GM19395 (cell line): ENCODE results near the gene SLC22A2.
"Not testable (repeated sequence)": the region's sequence is repeated elsewhere in the genome, so short reads cannot be mapped to it uniquely, and the experiment has no call there.

ENCODE experiments used
- ATAC-seq: cut with Tn5 transposase; IDR thresholded peaks from one replicate; pipeline ENCODE4 v1.9.1; 2021; ENCODE audit warnings: mild to moderate bottlenecking, moderate library complexity; ENCODE audit not compliant: unreplicated experiment

SLC22A2 gene

DNA sequence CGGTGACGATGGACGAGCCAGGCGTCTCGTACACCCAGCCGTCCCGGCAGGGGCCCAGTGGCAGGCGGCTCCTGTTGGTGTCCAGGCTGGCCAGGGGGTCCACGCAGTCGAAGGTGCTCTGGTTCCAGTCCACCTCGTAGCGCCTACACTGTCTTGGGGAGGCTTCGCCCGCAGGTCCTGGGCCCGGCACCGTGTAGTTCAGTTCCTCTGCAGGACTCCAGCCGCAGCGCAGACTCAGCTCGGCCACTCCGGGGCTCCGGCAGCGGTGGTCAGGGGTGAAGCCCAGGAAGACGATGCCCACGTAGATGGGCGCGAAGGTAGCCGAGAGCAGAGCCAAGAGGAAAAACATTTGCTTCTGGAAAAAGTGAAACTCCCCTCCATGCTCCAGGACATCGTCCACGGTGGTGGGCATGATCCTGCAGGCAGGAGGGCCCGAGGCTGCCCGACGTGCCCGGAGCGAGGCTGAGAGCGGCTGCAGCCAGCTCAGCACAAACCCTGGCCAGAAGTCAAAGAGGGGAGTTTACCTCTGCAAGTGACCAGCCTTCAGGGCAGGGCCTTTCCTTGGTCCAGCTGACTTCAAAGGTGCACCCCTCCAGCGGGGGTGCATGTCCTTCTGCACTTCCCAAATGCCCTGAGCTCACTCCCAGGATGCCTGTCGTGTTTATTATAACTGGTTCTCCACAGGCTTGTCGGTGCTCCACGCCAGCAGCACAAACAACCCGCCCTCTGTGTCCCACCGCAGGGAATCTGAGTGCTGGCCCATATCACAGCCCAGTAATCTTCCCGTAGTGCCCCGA lies at the start of gene SLC22A2:
Gene SLC22A2, minus strand, starts transcription at position 476 of the 797 bp plus-strand sequence. Its CDS starts 64 bp downstream, at position 412.
- ATAC-seq: no peak

DNA sequence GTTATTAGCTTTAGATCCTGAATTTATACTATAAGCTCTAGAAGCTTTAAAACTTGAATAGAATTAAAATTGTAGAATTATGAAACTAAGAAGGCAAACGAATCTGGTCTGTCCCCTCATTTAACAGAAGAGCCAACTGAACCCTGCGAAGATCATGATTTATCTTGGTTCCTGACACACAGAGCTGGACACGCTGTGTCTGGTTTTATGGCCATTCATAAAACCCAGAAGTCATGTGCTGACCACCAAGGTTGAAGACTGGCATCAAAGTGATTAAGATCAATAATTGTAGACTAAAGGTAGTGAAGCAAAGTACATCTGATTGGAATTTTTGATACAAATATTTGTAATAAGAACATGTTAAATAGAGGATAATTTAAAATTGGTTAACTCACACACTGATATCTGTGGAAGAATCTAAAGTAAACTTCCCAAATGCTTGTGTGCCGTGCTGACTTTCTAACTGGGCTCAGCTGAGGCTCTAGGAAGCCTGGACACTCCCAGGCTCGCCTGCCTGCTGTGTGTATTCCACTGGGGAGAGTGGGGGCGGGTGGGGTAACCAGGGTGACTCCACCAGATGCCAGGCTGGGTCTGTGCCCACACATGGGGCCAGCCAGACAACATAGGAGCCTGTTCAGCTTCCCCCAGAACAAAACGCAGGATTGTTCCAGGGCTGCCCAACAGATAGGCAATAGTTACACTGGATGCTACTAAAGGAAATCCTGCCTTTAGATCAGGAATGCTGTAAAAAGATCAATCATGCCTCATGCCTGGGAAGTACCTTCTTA lies 47.5 kb upstream of the SLC22A2 start:
- no peak for ATAC-seq

DNA sequence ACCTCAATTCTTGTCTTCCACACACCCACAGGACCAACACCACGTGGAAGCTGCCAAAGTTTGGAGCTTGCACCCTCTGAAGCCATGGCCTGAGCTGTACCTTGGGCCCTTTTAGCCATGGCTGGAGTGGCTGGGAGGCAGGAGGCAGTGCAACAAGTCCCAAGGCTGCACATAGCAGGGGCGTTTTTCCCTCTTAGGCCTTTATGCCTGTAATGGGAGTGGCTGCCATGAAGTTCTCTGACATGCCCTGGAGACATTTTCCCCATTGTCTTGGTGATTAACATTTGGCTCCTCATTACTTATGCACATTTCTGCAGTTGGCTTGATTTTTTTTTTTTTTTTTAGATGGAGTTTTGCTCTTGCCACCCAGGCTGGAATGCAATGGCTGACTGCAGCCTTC lies 45.2 kb upstream of the SLC22A2 start:
- no peak for ATAC-seq

- ATAC-seq: not testable (repeated sequence)
Measured at GRCh38 chr6:160302431-160303082, 43.9 kb upstream of the SLC22A2 start.

- no peak for ATAC-seq
Measured at GRCh38 chr6:160301339-160301738, 42.7 kb upstream of the SLC22A2 start.

GRCh38 chr6:160300076-160300695 lies 41.6 kb upstream of the SLC22A2 start:
- no peak for ATAC-seq

DNA sequence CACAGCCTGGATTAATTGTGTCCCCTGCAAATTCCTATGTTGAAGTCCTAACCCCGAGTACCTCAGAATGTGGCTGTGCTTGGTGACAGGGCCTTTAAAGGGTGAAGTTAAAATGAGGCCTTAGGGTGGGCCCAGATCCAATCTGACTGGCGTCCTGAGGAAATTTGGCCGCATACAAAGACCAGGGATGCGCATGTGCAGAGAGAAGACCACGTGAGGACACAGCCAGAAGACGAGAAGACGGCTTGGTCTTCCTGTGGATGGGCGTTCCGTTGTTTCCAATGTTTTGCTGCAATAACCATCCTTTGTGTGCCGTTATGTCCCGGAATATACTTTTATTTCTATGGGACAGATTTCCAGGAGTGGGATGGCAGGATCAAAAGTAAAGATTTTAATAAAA lies 40.9 kb upstream of the SLC22A2 start:
- no peak for ATAC-seq

- no peak for ATAC-seq
Measured at GRCh38 chr6:160298121-160298520, 39.5 kb upstream of the SLC22A2 start.

DNA sequence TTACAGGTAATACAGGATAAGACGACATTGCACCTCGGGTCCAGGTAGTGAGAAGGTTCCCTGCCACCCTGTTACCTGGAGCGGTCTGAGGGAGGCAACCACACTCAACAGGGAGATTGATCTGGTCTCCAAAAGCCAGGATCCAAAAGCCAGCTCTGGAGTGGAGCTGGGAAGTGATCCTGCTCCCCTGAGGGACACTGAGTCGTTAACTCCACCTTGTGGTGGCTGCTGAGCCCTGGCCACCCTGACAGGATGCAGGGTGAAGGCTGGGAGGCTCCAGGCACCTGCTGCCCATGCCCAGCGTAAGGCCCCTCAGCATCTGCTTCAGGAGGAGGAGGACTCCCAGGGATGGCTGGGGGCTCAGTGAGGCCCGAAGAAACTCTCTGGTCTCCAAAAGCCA lies 38.7 kb upstream of the SLC22A2 start:
- no peak for ATAC-seq

GRCh38 chr6:160293844-160294243 lies 35.2 kb upstream of the SLC22A2 start:
- no peak for ATAC-seq

GRCh38 chr6:160285541-160286105 lies 27.0 kb upstream of the SLC22A2 start:
- no peak for ATAC-seq

- no peak for ATAC-seq
Measured at GRCh38 chr6:160284575-160284974, 26.0 kb upstream of the SLC22A2 start.

DNA sequence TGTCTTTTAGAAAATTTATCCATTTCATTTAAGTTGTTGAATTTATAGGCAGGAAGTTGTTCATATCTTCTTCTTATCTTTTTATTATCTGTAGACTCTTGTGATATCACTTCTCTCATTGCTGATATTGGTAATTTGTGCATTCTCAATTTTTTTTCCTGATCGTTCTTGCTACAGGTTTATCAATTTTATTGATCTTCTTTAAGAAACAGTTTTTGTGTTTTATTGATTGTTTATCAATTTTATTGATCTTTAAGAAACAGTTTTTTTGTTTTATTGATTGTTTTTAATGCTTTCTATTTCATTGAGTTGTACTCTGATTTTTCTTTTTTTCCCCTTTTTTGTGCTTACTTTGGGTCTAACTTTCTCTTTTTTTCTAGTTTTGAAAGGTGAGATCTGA lies 23.8 kb upstream of the SLC22A2 start:
- ATAC-seq: no peak

- no peak for ATAC-seq
Measured at GRCh38 chr6:160279850-160280249, 21.2 kb upstream of the SLC22A2 start.

DNA sequence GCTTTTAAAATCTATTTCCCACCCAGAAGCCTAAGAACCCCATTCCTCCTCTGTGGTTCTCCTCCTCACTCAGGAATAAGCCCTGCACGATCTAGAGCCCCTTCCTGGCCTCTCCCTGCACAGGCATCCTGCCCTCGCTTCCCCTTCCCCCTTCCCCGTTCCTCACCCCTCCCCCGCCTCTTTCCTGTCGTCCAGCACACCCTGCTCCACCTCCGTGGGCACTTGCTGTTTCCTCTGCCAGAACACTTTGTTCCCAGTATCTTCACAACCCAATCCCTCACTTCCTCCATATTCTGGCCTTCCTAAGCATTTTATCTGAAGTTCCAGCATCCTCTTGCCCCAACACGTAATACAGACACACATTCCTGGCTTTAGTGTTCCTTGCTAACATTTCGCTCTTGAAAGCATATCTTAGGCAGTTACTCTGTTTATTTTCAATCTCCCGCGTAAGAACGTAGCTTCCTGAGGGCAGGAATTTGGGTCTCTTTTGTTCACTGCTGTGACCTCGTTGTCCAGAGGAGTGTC lies 20.2 kb upstream of the SLC22A2 start:
- no peak for ATAC-seq

GRCh38 chr6:160278311-160278710 lies 19.7 kb upstream of the SLC22A2 start:
- no peak for ATAC-seq

DNA sequence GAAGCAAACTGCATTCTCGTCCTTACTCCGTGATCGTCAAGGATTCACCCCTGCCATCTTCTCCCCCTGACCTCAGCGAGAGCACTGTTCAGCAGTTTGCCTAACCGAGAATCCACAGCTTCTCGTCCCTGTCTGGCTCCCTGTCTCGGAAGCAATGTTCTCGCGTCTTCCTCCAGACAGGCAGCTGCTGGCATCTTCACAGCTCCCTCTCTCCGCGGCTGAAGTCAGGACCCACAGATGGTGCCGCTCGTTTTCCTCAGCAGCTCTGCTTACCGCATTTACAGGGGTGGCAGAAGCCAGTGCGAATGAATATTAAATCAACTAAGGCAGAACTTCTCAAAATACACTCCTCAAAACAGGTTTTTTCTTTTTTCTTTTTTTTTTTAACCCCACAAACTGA lies 18.9 kb upstream of the SLC22A2 start:
- no peak for ATAC-seq

DNA sequence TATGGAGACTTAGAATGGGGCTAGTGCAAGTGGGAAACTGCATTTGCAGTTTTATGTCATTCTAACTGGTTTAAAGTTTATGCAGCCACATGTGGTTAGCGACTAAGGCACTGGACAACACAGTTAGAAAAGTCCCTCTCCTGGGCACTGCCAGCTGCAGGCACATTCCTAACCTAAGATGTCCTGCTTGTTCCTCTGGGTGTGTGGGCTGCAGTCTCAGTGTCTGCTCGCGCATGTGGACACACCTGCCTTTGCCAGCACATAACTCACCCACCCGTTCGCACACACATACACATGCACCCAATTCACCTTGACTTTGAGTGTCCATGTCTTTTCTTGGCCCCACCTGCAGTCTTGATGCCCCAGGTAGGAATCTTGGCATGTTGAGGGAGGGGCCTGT lies 18.5 kb upstream of the SLC22A2 start:
- no peak for ATAC-seq

- no peak for ATAC-seq
Measured at GRCh38 chr6:160276126-160276525, 17.5 kb upstream of the SLC22A2 start.

GRCh38 chr6:160275511-160276003 lies 16.9 kb upstream of the SLC22A2 start:
- ATAC-seq: no peak
